HG02852 (cell line): ENCODE measurements around the gene CHMP2A.
A peak's percentile ranks its signal among the peaks of the same experiment; 100 is the strongest.

Experiments used
- ATAC-seq: cut with Tn5 transposase; IDR thresholded peaks from one replicate; pipeline ENCODE4 v1.9.1; 2021; ENCODE audit warnings: mild to moderate bottlenecking, moderate library complexity; ENCODE audit not compliant: unreplicated experiment

CHMP2A gene

DNA sequence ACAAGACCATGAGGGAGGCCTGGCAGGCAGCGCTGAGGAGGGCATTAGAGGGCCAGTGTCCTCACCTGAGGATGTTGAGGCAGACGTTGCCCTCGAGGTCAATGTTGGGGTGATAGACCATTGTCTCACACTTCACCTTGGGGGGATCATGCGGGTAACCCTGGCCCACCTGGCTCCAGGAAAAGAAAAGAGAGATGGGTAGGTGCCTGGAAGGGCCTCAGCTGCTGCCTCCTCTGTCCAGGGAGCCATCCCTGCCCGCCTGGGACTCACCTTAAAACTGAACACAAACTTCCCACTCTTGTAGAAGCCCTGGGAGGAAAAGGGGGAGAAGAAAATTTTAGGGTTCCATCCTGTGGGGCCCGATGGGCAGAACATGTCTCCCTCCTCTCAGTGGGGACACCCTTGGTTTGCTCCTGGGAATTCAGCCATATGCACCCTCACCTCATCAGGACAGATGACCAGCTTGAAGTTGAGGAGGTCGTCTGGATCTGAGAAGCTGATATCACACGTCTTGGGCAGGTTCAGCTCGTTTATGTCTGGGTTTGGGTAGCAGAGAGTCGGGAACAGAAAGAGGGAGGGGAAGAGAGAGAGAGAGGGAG, 1.8 kb upstream of the CHMP2A start:
- ATAC-seq, result no peak

DNA sequence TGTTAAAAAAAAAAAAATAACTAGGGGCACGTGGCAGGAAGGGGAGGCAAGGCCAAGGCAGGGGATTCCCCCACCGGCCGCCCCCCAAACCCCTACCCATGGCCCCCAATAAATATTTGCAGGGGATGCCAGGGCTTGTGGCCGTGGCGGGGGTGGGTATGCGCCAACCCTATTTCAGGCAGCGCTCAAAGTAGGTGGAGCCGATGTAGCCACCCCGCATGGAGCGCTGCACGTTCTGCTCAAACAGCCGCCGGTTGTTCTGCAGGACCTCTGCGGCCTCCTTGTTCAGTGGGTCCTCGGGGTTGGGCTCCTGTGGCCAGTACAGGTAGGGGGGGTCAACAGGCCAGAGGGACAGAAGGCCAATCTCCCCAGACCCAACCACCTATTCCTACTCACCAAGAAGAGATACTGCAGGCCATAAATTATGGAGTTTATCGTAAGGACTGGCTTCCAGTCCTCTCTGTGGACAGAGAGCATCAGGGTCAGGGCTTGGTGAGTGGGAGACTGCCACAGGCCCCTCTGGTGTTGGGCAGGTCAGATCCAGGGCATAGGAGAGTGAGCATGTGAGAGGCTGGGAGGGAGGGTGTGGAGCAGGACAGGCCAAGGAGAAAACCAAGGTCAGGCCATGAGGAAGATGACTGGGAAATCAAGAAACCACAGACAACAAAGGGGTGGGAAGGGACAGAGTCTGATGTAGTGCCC, 1.2 kb upstream of the CHMP2A start:
- no peak for ATAC-seq

DNA sequence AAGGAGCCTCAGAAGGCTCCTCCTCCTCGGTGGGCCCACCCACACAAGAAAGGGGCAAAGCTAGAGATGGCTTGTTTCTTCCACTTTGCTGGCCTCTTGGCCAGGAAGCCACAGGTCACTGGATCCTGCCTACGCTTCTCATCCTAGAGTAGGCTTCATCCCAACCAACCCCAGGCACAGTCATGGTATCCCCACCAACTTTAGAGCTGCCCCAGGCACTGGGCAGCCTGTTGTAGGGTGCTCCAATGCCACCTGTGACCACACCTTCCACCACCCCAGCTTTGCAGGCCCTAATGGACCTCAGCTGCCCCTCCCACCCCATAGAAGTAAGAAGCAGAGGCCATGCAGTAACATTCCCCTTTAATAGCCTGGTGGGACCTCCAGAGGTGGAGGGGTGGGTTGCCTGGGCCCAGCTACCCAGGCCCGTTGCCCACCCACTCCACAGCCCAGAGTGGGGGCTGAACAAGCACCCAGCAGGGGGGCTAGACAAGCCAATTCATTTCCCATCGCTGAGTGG, 522 bp upstream of the CHMP2A start:
- no peak for ATAC-seq

- no peak for ATAC-seq
Measured at GRCh38 chr19:58553799-58554493, 959 bp downstream of the CHMP2A start.

DNA sequence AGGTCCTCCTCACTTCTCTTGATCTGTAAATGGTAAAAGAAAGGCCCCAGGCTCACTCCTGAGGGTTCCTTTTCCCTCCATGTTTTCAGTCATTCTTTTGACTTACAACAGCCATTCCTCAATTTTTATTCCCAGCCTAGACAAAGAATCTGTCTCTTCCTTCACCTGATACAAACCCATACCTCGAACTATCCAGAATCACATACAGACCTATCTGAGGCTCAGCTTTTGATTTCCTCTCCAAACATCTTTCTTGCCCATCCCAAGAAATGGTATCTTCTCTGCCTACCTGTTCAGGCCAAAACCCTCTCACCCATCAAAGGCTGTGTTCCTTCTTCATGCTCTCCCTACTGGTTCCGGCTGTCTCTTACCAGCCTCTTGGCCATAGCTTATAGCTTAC, 2.2 kb downstream of the CHMP2A start:
- no peak for ATAC-seq

GRCh38 chr19:58551577-58552471, 3.1 kb downstream of the CHMP2A start:
- no peak for ATAC-seq

- no peak for ATAC-seq
Measured at GRCh38 chr19:58551123-58551497, 3.8 kb downstream of the CHMP2A start.

DNA sequence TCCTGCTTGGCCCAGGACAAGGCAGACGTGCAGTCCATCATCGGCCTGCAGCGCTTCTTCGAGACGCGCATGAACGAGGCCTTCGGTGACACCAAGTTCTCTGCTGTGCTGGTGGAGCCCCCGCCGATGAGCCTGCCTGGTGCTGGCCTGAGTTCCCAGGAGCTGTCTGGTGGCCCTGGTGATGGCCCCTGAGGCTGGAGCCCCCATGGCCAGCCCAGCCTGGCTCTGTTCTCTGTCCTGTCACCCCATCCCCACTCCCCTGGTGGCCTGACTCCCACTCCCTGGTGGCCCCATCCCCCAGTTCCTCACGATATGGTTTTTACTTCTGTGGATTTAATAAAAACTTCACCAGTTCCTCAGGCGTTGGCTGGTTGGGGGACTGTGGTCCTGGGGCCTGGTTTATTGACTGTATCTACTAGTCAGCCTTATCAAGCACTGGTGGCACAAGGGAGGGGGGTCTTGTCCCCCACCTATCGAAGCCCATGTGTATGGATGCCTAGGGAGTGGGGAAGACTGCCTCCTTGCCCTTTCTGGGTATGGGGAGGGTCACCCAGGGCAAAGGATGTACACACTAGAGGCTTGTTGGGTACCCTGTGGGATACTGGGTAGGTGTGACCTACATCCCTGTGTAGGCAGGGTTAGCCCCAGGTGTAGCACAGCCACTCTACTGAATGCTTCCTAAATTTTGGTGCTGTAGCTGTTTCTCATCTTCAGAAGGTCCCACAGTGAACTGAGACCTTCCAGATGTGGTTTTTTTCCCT, 4.4 kb downstream of the CHMP2A start:
- ATAC-seq, result no peak

DNA sequence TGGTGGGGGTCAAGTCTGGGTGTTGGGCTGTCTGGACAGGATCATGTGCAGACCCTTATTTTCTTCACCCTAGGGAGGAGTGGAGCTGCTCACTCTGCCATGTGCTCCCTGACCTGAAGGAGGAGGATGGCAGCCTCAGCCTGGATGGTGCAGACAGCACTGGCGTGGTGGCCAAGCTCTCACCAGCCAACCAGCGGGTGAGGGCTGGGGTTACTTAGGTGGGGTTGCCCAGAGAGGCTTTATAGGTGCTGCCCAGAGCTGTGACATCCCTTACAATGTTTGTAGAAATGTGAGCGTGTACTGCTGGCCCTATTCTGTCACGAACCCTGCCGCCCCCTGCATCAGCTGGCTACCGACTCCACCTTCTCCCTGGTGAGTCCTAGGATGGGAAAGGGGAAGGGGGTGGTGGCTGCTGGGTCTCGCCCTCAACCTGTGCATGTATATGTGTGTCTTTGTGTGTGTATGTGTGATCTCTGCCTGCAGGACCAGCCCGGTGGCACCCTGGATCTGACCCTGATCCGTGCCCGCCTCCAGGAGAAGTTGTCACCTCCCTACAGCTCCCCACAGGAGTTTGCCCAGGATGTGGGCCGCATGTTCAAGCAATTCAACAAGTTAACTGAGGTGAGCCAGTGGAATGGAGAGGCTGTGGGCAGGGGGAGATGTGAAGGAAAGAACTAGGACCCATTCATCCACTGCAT, 5.1 kb downstream of the CHMP2A start:
- ATAC-seq, result no peak

DNA sequence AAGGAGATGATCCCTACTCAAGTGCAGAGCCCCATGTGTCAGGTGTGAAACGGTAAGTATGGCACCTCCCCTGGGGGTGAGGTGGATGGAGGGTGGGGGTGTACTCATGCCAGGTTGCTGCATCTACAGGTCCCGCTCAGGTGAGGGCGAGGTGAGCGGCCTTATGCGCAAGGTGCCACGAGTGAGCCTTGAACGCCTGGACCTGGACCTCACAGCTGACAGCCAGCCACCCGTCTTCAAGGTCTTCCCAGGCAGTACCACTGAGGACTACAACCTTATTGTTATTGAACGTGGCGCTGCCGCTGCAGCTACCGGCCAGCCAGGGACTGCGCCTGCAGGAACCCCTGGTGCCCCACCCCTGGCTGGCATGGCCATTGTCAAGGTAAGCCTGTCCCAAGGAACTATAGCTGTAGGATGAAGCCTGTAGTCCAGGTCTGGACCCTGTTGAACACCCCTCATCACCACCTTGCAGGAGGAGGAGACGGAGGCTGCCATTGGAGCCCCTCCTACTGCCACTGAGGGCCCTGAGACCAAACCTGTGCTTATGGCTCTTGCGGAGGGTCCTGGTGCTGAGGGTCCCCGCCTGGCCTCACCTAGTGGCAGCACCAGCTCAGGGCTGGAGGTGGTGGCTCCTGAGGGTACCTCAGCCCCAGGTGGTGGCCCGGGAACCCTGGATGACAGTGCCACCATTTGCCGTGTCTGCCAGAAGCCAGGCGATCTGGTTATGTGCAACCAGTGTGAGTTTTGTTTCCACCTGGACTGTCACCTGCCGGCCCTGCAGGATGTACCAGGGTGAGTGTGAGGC, 5.8 kb downstream of the CHMP2A start:
- no peak for ATAC-seq

DNA sequence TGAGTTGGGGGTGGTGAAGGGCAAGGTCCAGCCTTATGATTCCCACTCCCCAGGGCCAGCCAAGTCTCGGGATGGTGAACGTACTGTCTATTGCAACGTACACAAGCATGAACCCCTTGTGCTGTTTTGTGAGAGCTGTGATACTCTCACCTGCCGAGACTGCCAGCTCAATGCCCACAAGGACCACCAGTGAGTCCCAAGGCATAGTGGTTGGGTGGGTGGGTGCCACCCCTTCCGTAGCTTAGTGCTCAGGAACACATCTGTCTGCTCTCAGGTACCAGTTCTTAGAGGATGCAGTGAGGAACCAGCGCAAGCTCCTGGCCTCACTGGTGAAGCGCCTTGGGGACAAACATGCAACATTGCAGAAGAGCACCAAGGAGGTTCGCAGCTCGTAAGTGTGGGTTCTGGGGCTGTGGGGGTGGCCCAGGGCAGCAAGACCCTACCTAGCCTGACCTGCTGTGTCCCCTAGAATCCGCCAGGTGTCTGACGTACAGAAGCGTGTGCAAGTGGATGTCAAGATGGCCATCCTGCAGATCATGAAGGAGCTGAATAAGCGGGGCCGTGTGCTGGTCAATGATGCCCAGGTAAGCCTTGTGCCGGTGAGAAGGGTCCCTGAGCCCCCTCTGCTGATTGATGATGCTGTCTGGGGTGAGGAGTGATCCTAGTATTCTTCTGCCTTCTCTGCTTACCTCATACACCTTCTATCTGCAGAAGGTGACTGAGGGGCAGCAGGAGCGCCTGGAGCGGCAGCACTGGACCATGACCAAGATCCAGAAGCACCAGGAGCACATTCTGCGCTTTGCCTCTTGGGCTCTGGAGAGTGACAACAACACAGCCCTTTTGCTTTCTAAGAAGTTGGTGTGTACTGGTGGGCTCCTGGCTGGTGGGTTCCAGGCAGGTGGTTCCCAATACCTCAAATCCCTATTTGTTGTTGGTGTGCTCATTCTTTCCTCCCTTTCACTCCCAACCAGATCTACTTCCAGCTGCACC, 7.3 kb downstream of the CHMP2A start:
- ATAC-seq, result no peak

DNA sequence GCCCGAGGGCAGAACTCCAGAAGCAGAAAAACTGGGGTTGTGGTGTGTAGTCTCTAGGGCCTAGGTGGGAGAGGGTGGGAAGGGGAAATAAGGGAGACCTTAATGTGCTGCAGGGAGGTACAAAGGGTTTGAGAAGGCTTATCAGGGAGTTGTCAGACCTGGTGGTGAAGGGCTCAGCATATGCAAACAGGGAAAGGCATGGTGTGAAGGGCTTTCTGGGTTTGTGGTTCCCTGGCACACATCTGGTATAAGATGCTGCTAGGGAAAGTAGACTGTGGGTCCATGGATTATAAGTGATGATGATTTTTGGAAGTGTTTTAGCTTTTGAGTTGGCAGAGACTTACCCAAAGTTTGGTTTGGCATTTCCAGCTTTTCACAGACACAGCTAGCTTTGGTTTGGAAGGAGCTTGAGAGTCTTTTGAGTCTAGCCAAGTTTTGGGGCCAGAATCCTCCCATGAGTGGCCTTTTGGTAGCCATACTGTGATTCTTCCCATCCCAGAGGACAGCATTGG, 8.8 kb downstream of the CHMP2A start:
- ATAC-seq, result no peak

- ATAC-seq, result no peak
Measured at GRCh38 chr19:58545286-58546018, 9.5 kb downstream of the CHMP2A start.

- ATAC-seq, result peak; percentile 57
Measured at GRCh38 chr19:58544591-58545285, 10.2 kb downstream of the CHMP2A start.

- peak; percentile 70 for ATAC-seq
Measured at GRCh38 chr19:58543826-58544590, 10.9 kb downstream of the CHMP2A start, which contains the start of gene TRIM28. TSS of gene TRIM28 (plus strand) at chr19:58544064. CDS start at chr19:58544758, 694 bp downstream.
